Lower leg skin (tissue), 3 donors: ENCODE data around the gene FGF11.

ENCODE experiments used
- CTCF ChIP-seq, 3 donors: fragments of 450-650 bp; IDR thresholded peaks; one replicate each; pipeline ENCODE4 v1.5.1; 2016; ENCODE audit warnings: antibody characterized with exemption in 3 of 3, mild to moderate bottlenecking in 3 of 3, moderate library complexity in 2 of 3
- POLR2A ChIP-seq, 2 donors: fragments of 450-650 bp; IDR thresholded peaks; one replicate each; pipeline ENCODE4 v1.6.1; 2016 to 2017; ENCODE audit warnings: antibody characterized with exemption in 2 of 2, mild to moderate bottlenecking in 1 of 2, moderate library complexity in 1 of 2

- TF ChIP-seq CTCF (IDR thresholded peaks at IDR 0.05) (no peak), POLR2A (IDR thresholded peaks at IDR 0.05) (no peak)
These were observed 50.8 kb downstream of the FGF11 start for GRCh38 chr17:7490144-7490543.
